MCF 10A (cell line): Measurements from ENCODE around the gene PEAK1. TPM values are rescaled to one million over a fixed set of nuclear protein-coding genes. Genes with fewer than 3 reads are reported as not detected.

Source experiments
- BruUV-seq: library from RNA; stranded (reverse); fragments of 400-500 nt; replicated peaks from 2 replicates; lab custom pipeline; 2021; lab: Mats Ljungman, UMichigan
- CTCF ChIA-PET: fragments of 300-600 bp; sonication (Branson Sonifier 250); formaldehyde crosslinking; extraction: SDS; loops from one replicate; lab custom pipeline; 2021; ENCODE audit warnings: antibody characterized with exemption, inconsistent platforms; lab: Yijun Ruan, JAX
- POLR2A ChIA-PET: fragments of 300-600, 350-650 bp; sonication (Branson Sonifier 250); formaldehyde crosslinking; extraction: SDS; loops from one replicate; lab custom pipeline; 2020; ENCODE audit warnings: antibody characterized with exemption, inconsistent platforms; lab: Yijun Ruan, JAX
- DNase-seq: peaks from one replicate; pipeline ENCODE4 v3.0.0-alpha.2; 2018; ENCODE audit not compliant: unreplicated experiment
- H3K27ac Mint-ChIP-seq: one replicate; pipeline ENCODE4 v1.8.0; 2022; ENCODE audit warnings: mild to moderate bottlenecking, low read depth, mixed read lengths; ENCODE audit not compliant: unreplicated experiment
- H3K27me3 Mint-ChIP-seq: one replicate; pipeline ENCODE4 v1.8.0; 2022; ENCODE audit warnings: mixed read lengths; ENCODE audit not compliant: insufficient read depth, unreplicated experiment
- H3K36me3 Mint-ChIP-seq: one replicate; pipeline ENCODE4 v1.8.0; 2022; ENCODE audit warnings: mild to moderate bottlenecking, moderate library complexity, mixed read lengths; ENCODE audit not compliant: insufficient read depth, unreplicated experiment
- H3K4me1 Mint-ChIP-seq: one replicate; pipeline ENCODE4 v1.8.0; 2022; ENCODE audit warnings: mixed read lengths; ENCODE audit not compliant: insufficient read depth, unreplicated experiment
- H3K4me3 Mint-ChIP-seq: one replicate; pipeline ENCODE4 v1.8.0; 2022; ENCODE audit warnings: mild to moderate bottlenecking, moderate library complexity, mixed read lengths; ENCODE audit not compliant: unreplicated experiment
- H3K9me3 Mint-ChIP-seq: one replicate; pipeline ENCODE4 v1.8.0; 2022; ENCODE audit warnings: mixed read lengths; ENCODE audit not compliant: unreplicated experiment
- intact Hi-C: fragments of 100-400 bp; cut with micrococcal nuclease; formaldehyde crosslinking; loops from 2 replicates; pipeline ENCODE4 v1.14.1; 2022
- total RNA-seq: library from RNA; stranded (reverse); gene quantifications from 2 replicates; pipeline ENCODE4 v1.2.3, GENCODE V29; 2022
- TF ChIP-seq, protein P1 (sequence below): fragments of 200-600 bp; IDR thresholded peaks from one replicate; pipeline ENCODE4 v1.8.0; 2022; ENCODE audit warnings: antibody characterized with exemption, mild to moderate bottlenecking; ENCODE audit not compliant: unreplicated experiment

PEAK1 gene
- total RNA-seq, 1 experiment from 2014 or later, result 20.0 TPM

DNA sequence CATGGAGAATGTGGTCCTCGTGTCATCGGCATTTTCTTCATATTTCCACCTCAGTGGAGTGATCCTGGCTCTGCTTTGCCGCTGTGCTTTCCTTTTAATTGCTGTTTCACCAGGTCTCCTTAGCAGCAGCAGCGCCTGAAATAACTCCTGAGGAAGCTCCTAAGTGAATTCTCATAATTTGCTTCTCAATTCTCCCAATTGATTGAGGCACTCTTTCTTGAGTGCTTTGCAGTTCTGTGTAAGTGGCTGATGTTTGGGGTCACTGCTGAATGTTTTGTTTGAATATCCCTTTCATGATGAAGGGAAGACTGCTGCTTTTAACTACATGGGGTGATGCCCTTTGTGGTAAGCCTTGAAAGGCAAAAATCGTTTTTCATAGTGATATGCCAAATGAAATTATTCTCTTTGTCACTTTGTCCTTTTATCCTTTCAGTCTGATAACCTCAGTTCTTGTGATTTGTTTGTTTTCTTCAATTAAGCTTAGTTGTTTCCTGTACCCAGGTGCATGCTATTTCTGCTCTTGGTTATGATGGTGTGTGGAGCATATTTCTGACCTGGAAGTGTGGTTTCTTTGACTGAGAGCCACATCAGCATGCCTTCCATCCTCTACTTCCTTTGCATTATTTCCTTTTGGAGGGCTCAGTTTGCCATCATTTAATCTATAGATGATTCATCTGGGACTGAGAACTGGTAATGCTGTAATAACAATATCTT is 37.4 kb upstream of the PEAK1 start:
- intact Hi-C loops, result no loop called here
- no TSS peak for BruUV-seq
- no peak overlapping the region for H3K27ac Mint-ChIP-seq
- TF ChIP-seq, protein P1, sequence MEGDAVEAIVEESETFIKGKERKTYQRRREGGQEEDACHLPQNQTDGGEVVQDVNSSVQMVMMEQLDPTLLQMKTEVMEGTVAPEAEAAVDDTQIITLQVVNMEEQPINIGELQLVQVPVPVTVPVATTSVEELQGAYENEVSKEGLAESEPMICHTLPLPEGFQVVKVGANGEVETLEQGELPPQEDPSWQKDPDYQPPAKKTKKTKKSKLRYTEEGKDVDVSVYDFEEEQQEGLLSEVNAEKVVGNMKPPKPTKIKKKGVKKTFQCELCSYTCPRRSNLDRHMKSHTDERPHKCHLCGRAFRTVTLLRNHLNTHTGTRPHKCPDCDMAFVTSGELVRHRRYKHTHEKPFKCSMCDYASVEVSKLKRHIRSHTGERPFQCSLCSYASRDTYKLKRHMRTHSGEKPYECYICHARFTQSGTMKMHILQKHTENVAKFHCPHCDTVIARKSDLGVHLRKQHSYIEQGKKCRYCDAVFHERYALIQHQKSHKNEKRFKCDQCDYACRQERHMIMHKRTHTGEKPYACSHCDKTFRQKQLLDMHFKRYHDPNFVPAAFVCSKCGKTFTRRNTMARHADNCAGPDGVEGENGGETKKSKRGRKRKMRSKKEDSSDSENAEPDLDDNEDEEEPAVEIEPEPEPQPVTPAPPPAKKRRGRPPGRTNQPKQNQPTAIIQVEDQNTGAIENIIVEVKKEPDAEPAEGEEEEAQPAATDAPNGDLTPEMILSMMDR, result no peak
- peaks cover 22% of the 10 kb centered on the region for H3K4me1 Mint-ChIP-seq
- peaks cover 31% of the 10 kb centered on the region for H3K36me3 Mint-ChIP-seq
- H3K27me3 Mint-ChIP-seq, result no peaks in the 10 kb centered on the region
- ChIA-PET POLR2A (no interaction called here), CTCF (interaction anchor here (0.5 to 0.6 kb wide), 2 partner anchors 136 to 502 kb away, joined by 3 read pairs; no protein-coding TSS in a partner anchor)
- DNase-seq, result no peak
- H3K9me3 Mint-ChIP-seq, result no peaks in the 10 kb centered on the region
- H3K4me3 Mint-ChIP-seq, result no peak overlapping the region

DNA sequence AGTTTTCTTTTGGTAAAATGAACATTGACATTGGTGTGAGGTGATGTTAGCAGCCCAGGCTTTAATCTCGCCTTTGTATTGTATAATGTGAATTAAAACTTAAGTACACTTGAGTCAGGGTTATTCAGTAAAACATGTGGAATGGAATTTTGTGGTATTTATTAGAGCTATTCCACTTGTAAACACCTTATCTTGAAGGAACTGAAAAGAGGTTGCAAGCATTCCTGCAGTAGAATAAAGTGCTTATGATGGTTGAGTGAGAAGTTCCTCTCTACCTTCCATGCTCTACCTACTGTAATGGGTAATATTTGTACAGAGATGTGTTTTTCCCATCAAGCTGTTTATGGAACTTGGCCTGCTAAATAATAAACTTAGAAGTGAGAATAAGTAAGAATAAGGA is 36.8 kb upstream of the PEAK1 start:
- H3K9me3 Mint-ChIP-seq, result no peaks in the 10 kb centered on the region
- no peak for DNase-seq
- intact Hi-C loops, result no loop called here
- ChIA-PET POLR2A (no interaction called here), CTCF (interaction anchor here (0.5 to 0.6 kb wide), 2 partner anchors 137 to 502 kb away, joined by 3 read pairs; no protein-coding TSS in a partner anchor)
- H3K4me1 Mint-ChIP-seq, result peaks cover 22% of the 10 kb centered on the region
- no peaks in the 10 kb centered on the region for H3K27me3 Mint-ChIP-seq
- no peak overlapping the region for H3K4me3 Mint-ChIP-seq
- TF ChIP-seq, protein P1, result no peak
- no TSS peak for BruUV-seq
- H3K36me3 Mint-ChIP-seq, result peaks cover 34% of the 10 kb centered on the region
- no peak overlapping the region for H3K27ac Mint-ChIP-seq

DNA sequence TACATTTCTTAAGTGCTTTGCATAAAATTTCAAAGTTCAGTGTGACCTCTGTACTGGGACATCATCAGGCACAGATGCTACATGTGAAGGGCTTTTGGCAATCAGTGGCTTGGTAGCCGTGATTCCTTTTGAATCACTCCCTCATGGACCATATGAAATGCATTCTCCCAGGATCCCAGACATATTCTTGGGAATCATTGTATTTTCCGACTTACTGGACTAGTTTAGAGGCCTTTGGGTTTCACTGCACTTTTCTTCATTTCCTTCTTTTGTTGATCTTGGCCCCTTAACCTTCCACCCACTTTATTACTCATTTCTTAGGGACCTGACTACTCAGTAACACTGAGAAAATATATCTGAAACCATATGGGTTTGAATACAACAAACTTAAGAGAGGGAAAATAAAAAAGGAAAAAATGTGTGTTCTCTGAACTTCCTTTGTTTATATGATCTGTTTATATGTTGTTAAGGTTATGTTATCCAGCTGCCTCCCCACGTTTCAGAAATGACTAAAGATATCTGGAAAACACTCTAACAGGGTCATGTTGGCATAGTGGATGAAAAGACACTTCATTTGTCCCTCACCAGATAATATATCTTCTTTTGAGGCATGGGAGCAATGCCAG is 35.9 kb upstream of the PEAK1 start:
- Mint-ChIP-seq H3K9me3 (no peaks in the 10 kb centered on the region), H3K36me3 (peaks cover 32% of the 10 kb centered on the region), H3K4me1 (peaks cover 22% of the 10 kb centered on the region), H3K27ac (peak overlapping the region; percentile 94), H3K4me3 (no peak overlapping the region), H3K27me3 (no peaks in the 10 kb centered on the region)
- BruUV-seq, result no TSS peak
- CTCF ChIA-PET, result interaction anchor here (0.7 kb wide), 2 partner anchors 284 to 361 kb away, joined by 3 to 5 read pairs; no protein-coding TSS in a partner anchor
- POLR2A ChIA-PET, result no interaction called here
- intact Hi-C loops, result no loop called here
- DNase-seq, result peak; percentile 46
- TF ChIP-seq, protein P1, result no peak

DNA sequence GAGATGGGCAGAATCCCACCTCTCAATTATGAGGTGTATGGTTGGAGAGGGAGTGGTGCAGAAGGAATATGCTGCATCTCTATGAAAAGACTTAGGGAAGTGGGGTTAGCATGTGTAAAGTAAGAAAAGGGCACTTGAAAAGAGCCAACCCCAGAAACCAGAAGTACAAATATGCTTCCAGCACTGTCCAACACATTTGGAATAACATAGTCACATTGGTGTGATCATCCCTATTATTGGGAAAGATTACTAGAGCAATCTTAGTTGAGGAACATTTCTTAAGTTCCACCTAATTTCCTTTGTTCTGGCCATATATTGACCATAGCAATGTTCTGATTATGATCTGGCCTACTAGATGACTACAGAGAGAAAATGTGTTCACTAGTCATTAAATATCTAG is 35.0 kb upstream of the PEAK1 start:
- ChIA-PET CTCF (interaction anchor here (0.7 kb wide), 1 partner anchor 285 kb away, joined by 3 read pairs; no protein-coding TSS in a partner anchor), POLR2A (no interaction called here)
- H3K9me3 Mint-ChIP-seq, result no peaks in the 10 kb centered on the region
- no TSS peak for BruUV-seq
- no peak for DNase-seq
- peaks cover 23% of the 10 kb centered on the region for H3K36me3 Mint-ChIP-seq
- TF ChIP-seq, protein P1, result no peak
- peaks cover 22% of the 10 kb centered on the region for H3K4me1 Mint-ChIP-seq
- intact Hi-C loops, result no loop called here
- H3K27me3 Mint-ChIP-seq, result no peaks in the 10 kb centered on the region
- no peak overlapping the region for H3K4me3 Mint-ChIP-seq
- peak overlapping the region; percentile 13 for H3K27ac Mint-ChIP-seq
